ENCODE results near the gene PLSCR1.
"Not testable (repeated sequence)": the region's sequence is repeated elsewhere in the genome, so short reads cannot be mapped to it uniquely, and the experiment has no call there.

The PLSCR1 gene

DNA sequence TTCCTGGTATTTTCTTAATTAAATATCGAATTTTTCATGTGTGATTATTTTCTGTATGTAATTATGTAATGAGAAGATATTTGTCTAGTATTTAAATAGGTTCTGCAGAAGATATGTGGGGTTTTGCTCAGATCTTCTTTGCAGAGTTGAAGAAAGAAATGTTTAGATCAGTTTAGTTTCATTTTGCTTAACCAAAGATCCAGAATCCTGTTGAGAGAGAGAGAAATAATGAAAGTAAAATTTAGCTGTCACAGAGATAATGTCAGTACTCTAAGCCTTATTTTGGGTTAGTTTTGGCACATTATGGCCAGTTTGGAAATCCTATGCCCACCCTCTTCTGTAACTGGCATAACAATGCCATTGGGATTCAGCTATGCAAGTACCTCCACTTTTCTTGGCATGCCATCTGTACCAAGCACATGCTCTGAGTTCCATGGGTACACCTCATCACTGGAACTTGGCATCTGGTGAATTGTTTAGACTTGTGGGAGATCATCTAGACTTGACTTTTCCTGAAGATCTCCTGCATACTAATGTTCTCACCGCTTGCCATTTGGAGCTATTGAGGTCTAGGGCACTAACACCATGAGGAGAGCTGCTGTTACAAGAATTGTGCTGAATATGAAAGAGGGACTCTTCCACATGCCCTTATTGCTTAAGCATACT lies 30.9 kb downstream of the PLSCR1 start:
- DNase-seq, result no peak

GRCh38 chr3:146511402-146512134 lies 32.8 kb downstream of the PLSCR1 start:
- no peak for DNase-seq

GRCh38 chr3:146507331-146508120 lies 36.9 kb downstream of the PLSCR1 start:
- DNase-seq, result no peak

DNA sequence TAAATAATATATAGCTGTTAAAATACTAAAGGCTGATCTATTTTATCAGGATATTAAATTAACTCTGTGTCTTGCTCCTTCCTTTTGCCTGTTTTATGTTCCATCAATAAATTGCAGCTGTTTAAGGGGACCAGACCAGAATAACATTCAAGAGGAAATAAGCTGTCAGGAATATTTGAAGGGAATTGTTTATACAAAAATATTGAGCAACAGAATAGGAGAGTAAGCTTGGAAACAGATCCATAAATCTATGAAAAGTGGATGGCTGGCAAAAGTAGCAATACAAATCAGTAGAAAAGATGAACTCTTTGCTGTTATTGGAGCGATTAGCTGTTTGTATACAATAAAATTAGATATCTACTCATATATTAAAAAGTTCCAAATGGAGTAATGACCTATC lies 38.9 kb downstream of the PLSCR1 start:
- DNase-seq, result no peak

GRCh38 chr3:146504498-146505197 lies 39.8 kb downstream of the PLSCR1 start:
- no peak for DNase-seq

- no peak for DNase-seq
These were observed 40.8 kb downstream of the PLSCR1 start for GRCh38 chr3:146503461-146504202.

- DNase-seq, result no peak
These were observed 41.4 kb downstream of the PLSCR1 start for GRCh38 chr3:146502887-146503460.

DNA sequence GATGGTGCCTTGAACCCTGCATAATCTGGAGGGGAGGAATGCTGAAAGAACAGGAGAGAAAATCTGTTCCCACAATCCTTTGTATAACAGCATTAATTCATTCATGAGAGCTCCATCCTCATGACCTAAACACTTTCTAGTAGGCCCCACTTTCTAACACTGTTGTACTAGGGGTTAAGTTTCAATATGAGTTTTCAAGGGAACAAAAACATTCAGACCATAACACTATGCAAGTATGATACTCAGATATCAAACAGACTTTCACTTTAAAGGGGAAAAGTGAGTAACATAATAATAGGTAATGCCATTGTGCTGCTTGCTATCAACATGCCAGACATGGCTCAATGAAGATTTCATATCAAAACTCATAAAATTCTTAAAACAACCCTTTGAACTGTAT lies 42.7 kb downstream of the PLSCR1 start:
- no peak for DNase-seq

- DNase-seq, result no peak
These were observed 44.7 kb downstream of the PLSCR1 start for GRCh38 chr3:146499701-146500100.

GRCh38 chr3:146498002-146498736 lies 46.2 kb downstream of the PLSCR1 start:
- DNase-seq, result no peak

DNA sequence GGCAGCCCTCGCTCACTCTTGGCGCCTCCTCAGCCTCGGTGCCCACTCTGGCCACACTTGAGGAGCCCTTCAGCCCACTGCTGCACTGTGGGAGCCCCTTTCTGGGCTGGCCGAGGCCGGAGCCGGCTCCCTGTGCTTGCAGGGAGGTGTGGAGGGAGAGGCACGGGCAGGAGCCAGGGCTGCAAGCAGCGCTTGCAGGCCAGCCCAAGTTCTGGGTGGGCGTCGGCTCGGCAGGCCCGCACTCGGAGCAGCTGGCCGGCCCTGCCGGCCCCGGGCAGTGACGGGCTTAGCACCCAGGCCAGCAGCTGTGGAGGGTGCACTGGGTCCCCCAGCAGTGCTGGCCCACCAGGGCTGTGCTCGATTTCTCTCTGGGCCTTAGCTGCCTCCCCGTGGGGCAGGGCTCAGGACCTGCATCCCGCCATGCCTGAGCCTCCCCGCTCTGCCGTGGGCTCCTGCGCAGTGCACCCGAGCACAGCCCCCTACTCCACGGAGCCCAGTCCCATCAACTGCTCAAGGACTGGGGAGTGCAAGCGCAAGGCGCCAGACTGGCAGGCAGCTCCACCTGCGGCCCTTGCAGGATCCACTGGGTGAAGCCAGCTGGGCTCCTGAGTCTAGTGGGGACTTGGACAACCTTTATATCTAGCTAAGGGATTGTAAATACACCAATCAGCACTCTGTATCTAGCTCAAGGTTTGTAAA lies 47.1 kb downstream of the PLSCR1 start:
- DNase-seq, result not testable (repeated sequence)

DNA sequence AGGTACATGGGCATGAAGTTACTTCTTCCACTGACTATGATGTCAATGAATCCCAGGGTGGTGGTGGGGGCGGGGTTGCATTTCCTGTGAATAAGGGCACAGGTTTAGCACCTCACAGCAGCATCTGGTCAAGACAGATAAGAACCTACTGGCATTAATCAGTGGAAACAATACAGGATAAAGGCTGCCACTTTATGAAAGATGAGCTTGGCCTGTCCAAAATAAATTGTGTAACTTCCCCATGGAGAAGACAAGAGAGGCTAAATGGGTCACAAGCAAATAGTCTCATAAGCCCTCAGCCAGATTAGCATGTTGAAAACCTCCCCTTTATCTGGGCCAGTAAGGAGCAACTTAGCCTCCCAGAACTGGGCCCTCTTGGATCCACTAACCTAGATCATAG lies 47.7 kb downstream of the PLSCR1 start:
- no peak for DNase-seq

DNA sequence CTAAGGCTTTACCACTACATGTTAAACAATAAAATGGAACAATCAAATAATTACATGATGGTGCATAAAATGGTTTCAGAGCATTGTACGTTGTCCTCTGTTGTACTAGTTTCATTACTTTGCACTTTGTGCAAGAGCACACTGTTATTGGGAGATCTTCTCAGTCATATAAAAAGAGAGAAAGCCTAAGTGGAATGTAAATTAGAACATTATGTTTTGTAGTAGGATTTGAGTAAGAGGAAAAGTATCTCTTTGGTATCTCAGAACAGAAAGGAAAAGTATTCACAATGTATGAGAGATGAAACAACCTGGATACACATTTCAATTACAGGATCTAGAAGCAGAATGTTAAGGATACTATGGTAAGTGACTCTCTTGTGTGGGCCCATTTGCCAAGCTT lies 48.2 kb downstream of the PLSCR1 start:
- DNase-seq, result no peak

- no peak for DNase-seq
These were observed 50.6 kb downstream of the PLSCR1 start for GRCh38 chr3:146493761-146494160.

GRCh38 chr3:146493221-146493620 lies 51.2 kb downstream of the PLSCR1 start:
- no peak for DNase-seq

GRCh38 chr3:146491303-146491702 lies 53.1 kb downstream of the PLSCR1 start:
- no peak for DNase-seq

GRCh38 chr3:146485297-146485696 lies 59.1 kb downstream of the PLSCR1 start:
- no peak for DNase-seq

- DNase-seq, result no peak
These were observed 68.2 kb downstream of the PLSCR1 start for GRCh38 chr3:146476094-146476740.

- DNase-seq, result not testable (repeated sequence)
These were observed 69.4 kb downstream of the PLSCR1 start for GRCh38 chr3:146474976-146475375.
